Activated naive CD4-positive, alpha-beta T cell treated with anti-CD3 and anti-CD28 coated beads, Interleukin-2, amount 50 U/mL, for 72 hours (primary cell): ENCODE measurements around the gene ABCC8. TPM values are rescaled to one million over a fixed set of nuclear protein-coding genes. Genes with fewer than 3 reads are reported as not detected.
A peak's percentile ranks its signal among the peaks of the same experiment; 100 is the strongest.

ENCODE experiments used
- ATAC-seq, 2 donors: fragments of 150-1000 bp; cut with Tn5 transposase; 2 replicates each; pipeline ENCODE4 v1.10.0; 2021; ENCODE audit warnings: mild to moderate bottlenecking in 2 of 2, moderate library complexity in 2 of 2
- DNase-seq, 2 donors: peaks; one replicate each; pipeline ENCODE4 v3.0.0; 2021 to 2022; ENCODE audit warnings: low spot score in 2 of 2
- H3K27ac Mint-ChIP-seq, 2 donors: one replicate each; pipeline ENCODE4 v1.8.0; 2022; ENCODE audit warnings: mild to moderate bottlenecking in 2 of 2, mixed read lengths in 2 of 2
- H3K36me3 Mint-ChIP-seq, 2 donors: one replicate each; pipeline ENCODE4 v1.8.0; 2022; ENCODE audit warnings: mixed read lengths in 2 of 2
- H3K9me3 Mint-ChIP-seq, 2 donors: one replicate each; pipeline ENCODE4 v1.8.0; 2022; ENCODE audit warnings: mixed read lengths in 2 of 2
- total RNA-seq, 2 donors: library from RNA; stranded (reverse); gene quantifications; one replicate each; pipeline ENCODE4 v1.2.3, GENCODE V29; 2022

ABCC8 gene
- total RNA-seq, 2 donors from 2014 or later: not detected

DNA sequence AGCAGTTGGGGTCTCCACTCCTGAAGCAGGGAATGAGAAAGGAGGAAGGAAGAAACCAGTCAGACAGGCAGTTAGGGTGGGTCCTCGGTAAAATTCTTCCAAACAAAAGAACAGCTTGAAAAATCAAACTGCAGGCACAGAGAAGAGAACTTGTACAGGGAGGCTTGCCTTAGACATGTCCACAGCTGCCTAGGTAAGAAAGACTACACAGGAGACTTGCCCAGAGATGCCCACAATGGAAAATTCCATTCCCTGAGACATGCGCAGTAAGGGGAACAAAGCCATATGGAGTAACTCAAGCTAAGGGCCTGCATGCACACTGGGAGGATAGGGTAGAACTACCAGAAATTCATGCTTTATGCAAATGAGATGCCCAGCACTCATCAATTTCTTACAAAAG is 98.0 kb downstream of the ABCC8 start:
- H3K9me3 Mint-ChIP-seq: peaks cover 0 to 6% of the 10 kb centered on the region in 2 donors
- peaks cover 0 to 11% of the 10 kb centered on the region in 2 donors for H3K36me3 Mint-ChIP-seq
- ATAC-seq: peak in 1 of 2 donors; percentile 18
- H3K27ac Mint-ChIP-seq: peak overlapping the region in 1 of 2 donors; percentile 1
- no peak for DNase-seq

DNA sequence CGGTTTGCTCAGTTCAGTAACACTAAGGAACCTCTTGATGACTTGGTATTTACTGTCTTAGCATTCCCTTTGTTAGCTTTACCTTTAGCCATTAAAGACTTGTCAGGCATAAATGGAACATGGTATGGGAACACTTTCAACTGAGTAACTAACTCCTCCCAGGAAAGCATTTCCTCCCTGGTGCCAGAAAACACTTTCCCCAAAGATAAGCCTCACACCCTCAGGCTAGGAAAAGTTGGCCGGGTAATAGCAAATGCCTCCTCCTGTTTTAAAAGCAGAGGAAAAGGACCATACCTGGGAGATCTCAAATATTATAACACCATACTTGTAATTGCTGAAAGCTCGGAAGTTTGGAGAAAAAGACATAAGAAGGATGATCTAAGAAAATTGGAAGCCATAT is 100.2 kb downstream of the ABCC8 start:
- H3K27ac Mint-ChIP-seq: no peak overlapping the region
- H3K36me3 Mint-ChIP-seq: peaks cover 16 to 29% of the 10 kb centered on the region in 2 donors
- H3K9me3 Mint-ChIP-seq: peaks cover 14 to 16% of the 10 kb centered on the region in 2 donors
- DNase-seq: no peak
- no peak for ATAC-seq

DNA sequence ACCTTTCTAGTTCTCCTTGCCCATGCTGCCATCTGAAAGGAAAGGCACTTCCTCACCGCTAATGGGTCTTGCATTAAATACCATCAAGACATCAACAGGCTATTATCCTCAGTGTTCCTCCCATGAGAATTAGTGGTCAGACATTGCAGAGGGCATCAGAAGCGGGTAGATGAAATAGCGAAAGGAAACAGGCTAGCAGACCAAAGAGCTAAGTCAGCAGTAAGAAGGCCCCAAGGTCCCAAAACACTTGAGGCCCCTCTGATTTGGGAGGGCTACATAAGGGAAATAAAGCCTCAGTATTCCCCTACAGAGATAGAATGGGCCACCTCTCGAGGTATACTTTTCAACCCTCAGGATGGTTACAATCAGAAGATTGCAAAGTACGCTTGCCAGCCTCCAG is 101.1 kb downstream of the ABCC8 start:
- ATAC-seq (no peak), DNase-seq (no peak)
- Mint-ChIP-seq H3K36me3 (peaks cover 25 to 38% of the 10 kb centered on the region in 2 donors), H3K9me3 (peaks cover 23 to 25% of the 10 kb centered on the region in 2 donors), H3K27ac (peak overlapping the region in 1 of 2 donors; percentile 33)

DNA sequence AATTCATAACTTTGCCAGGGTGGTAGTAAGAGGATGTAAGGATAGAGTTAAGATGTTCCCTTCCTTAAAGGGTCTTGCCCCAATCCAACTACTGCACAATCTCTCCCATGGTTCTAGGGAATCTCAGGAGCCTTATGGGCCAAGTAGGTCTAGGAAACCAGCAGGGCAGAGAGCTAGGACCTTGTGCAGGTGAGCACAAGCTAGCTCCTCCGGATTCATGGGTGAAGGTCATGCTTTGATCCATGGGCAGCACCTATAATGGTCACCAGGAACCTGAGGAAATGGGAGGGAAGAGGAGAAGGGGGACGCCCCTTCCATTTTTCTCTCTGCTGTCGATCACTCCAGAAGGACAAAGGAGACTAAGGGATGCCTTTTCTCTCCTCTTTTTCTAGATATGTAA is 105.0 kb downstream of the ABCC8 start:
- Mint-ChIP-seq H3K9me3 (peaks cover 38% of the 10 kb centered on the region in 2 donors), H3K36me3 (peaks cover 53 to 71% of the 10 kb centered on the region in 2 donors), H3K27ac (no peak overlapping the region)
- ATAC-seq (no peak), DNase-seq (no peak)

DNA sequence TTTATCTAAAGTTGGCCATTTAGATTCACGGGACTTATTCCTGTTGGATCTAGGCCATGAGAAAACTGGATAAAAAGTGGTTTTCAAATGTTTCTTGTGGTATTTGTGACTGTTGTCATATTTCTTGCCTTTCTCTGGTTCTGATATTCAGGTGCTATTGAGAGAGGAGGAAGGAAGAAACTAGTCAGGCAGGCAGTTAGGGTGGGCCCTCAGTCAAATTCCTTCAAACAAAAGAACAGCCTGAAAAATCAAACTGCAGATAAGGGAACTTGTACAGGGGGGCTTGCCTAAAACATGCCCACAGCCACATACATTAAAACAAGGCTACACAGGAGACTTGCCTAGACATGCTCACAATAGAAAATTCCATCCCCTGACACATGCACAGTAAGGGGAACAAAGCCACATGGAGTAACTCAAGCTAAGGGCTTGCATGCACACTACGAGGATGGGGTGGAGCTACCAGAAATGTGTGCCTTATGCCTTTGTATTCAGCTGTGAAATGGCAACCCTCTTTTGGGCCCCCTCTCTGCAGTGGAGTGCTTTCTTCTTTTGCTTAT is 106.9 kb downstream of the ABCC8 start:
- H3K9me3 Mint-ChIP-seq: peaks cover 38% of the 10 kb centered on the region in 2 donors
- H3K36me3 Mint-ChIP-seq: peaks cover 53 to 72% of the 10 kb centered on the region in 2 donors
- no peak for DNase-seq
- H3K27ac Mint-ChIP-seq: no peak overlapping the region
- no peak for ATAC-seq

DNA sequence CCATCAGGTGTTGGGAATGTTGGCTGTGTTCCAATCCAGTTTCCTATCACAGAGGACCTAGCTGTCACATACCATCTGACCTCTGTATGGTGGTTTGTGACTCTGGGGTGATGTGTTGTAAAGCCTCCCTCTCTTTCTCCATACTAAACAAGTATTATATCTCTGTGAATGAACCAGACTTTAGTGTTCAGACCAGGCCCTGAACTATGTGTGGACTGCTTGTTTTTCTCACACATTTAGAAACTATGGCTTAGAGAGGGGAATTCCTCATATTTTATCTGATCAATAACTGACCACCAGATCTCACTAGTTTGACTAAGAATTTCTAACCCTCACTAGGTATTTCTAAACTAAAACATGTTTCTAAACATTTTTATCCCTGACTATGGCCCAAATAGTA is 107.6 kb downstream of the ABCC8 start:
- ATAC-seq (peak in 1 of 2 donors; percentile 64), DNase-seq (no peak)
- peaks cover 53 to 67% of the 10 kb centered on the region in 2 donors for H3K36me3 Mint-ChIP-seq
- H3K27ac Mint-ChIP-seq: no peak overlapping the region
- H3K9me3 Mint-ChIP-seq: peaks cover 38% of the 10 kb centered on the region in 2 donors

DNA sequence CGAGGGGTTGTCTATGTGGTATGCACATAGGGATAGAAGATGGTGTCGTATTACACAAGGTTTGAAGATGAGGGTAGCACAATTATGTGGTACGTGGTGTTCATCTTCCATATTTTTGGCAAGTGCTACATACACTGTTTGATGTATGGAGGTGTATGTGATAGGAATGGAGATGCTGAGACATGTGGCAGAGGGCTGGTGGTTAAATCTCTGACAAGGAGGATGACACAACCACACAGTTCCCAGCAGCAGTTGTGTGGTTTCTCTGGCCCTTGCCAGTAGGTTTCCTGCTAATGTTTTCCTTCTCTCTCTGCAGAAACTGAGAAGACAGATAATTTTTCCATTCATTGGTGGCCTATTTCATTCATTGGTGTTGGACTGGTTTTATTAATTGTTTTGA is 108.1 kb downstream of the ABCC8 start:
- H3K9me3 Mint-ChIP-seq: peaks cover 38% of the 10 kb centered on the region in 2 donors
- peaks cover 53 to 67% of the 10 kb centered on the region in 2 donors for H3K36me3 Mint-ChIP-seq
- no peak overlapping the region for H3K27ac Mint-ChIP-seq
- no peak for DNase-seq
- peak in 1 of 2 donors; percentile 84 for ATAC-seq

DNA sequence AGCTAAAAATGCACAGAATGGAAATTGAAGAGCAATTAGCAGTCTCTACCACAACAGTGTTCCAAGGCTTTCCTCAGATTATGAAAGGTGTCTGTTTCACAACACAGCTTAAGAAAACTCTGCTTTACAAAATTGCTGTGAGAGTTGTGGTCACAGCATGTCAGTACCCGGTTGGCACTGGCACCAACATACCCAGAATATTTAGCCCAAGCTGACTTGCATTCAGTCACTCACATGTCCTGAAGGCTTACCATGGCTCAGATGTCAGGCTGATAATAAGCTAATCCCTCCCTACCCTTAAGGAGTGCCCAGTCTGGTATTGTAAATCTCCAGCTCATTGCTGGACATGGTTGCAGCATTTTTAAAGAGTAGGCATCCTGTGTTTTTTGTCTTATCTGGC is 110.2 kb downstream of the ABCC8 start:
- H3K9me3 Mint-ChIP-seq: peaks cover 22 to 30% of the 10 kb centered on the region in 2 donors
- H3K36me3 Mint-ChIP-seq: peaks cover 37 to 52% of the 10 kb centered on the region in 2 donors
- ATAC-seq (no peak), DNase-seq (no peak)
- no peak overlapping the region for H3K27ac Mint-ChIP-seq

DNA sequence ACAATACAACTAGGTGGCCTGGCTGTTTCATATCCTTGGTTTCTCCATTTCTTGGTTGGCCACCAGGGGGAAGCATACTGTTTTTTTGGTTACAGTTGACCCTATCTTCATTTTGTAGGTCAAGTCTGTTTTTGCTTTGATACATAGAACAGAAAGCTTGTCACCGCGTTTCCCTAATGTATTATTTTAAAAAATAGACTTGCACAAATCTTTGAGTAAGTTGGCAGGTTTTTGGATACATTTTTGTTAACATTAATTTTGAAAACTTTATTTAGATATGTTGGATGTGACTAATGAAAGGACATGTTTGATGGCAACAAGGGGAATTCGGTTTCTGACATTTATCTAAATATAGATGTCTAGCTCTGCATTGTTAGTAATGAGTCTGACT is 122.0 kb downstream of the ABCC8 start:
- ATAC-seq (no peak), DNase-seq (peak in 1 of 2 donors; percentile 74)
- Mint-ChIP-seq H3K27ac (peak overlapping the region; percentile 70 to 73), H3K36me3 (peaks cover 0 to 7% of the 10 kb centered on the region in 2 donors), H3K9me3 (no peaks in the 10 kb centered on the region)

DNA sequence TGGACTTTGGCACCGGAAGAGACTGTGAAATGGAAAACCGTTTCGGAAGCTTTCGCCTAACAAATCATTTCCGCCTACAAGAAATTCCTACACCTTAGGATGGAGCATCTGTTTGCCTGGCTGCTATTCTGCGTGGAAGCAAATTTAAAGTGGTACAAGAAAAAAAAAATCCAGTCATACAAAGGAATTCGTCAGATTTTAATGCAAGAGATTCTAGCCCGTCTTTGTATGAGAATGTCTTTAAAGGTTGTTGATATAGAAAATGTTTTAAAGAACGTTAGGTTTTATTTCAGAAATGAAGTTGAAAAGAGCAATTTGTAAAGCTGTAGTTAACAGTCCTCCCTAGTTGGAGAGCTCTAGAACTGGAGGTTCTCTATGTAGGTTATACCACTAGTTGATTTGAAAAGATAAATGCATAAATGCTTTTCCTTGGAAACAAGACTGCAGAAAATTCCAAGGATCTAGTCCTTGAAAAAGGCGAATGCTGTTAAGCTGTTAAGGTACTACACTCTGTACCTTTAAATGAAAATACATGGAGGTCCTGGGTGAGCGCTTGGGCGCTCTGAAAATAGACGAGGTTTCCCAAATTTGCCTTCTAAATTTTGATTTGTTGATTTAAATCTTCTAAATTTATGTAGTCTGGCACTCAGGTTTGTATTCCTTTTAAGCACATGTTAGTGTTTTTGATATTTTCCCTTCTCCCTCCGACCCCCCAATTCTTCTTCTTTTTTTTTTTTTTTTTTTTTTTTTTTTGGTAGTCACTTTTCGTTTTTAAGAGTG is 122.6 kb downstream of the ABCC8 start:
- ATAC-seq: no peak
- no peak for DNase-seq
- Mint-ChIP-seq H3K27ac (peak overlapping the region; percentile 70 to 73), H3K36me3 (peaks cover 0 to 7% of the 10 kb centered on the region in 2 donors), H3K9me3 (no peaks in the 10 kb centered on the region)

DNA sequence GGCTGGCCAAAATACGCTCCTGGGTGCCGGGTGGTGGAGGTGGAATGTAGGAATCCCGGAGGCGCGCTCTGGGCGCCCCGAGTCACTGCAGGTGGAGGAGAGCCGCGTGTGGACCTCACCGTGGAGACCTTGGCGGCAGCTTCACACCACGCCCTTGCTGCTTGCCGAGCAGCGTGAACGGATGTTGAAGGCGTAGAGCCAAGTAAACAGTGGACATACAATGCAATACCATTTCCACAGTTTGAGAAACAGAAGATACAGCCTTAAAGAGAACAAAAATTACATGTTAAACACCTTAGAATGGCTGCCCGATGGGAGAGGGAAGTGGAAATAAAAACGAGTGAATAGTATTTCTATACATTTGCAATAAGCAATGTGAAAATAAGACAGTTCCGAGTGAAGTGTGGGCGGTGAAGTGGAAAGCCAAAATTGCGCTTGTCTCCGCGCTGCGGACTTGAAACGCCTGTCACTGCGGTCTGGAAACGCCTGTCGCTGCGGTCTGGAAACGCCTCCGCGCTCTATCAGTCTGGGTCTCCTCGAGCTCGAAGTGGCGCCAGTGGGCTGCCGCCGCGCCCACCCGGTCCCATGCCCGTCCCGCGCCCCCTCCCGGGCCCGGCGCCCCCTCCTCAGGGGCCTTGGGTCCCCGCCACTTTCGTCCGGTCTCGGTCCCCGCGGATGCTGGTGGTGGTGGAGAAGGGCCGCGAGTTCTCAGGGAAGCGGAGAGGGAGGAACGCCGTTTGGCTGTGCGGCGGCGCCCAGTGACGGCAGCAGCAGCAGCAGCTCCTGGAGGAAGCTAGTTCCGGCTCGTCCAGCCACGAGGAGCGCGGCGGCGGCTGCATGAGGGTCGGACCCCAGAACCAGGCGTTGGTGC is 123.5 kb downstream of the ABCC8 start:
- Mint-ChIP-seq H3K9me3 (no peaks in the 10 kb centered on the region), H3K27ac (peak overlapping the region; percentile 70 to 72), H3K36me3 (peaks cover 0 to 7% of the 10 kb centered on the region in 2 donors)
- ATAC-seq (peak; percentile 53 to 65), DNase-seq (peak; percentile 42 to 80)

DNA sequence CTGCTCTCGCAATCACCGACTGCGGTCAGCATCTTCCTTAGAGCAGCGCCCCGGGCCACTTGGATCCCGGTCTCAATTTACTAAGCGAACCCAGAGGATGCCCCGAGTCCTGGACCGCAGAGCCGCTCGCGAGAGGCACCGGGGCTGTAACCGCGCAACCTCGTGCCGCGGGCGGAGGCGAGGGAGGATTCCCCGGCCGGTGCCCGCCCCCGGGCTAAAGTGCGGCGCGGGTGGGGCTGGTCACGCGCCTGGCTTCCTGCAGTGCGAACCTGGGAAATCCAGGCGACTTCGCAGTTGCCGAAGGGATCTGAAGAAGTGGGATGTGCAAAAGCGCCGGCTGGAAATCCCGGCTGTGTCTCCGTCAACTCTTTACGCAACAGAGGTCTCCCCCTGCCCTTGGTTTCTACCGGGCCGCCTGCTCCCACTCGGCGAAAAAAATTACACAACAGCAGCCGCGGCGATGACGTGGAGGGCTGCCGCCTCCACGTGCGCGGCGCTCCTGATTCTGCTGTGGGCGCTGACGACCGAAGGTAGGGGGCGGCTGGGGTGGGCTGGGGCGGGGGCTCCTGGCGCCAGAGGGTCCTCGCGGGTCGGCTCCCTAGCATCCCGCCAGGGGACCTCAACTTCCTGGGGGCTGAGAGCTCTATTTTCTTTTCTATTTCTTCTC is 125.0 kb downstream of the ABCC8 start, which contains the start of gene NCR3LG1:
Gene NCR3LG1 (plus strand): TSS at position 291 of the 667 bp plus-strand sequence. CDS start 170 bp downstream, at position 461.
- ATAC-seq (peak; percentile 50 to 55), DNase-seq (peak; percentile 37 to 74)
- peaks cover 0 to 7% of the 10 kb centered on the region in 2 donors for H3K36me3 Mint-ChIP-seq
- no peaks in the 10 kb centered on the region for H3K9me3 Mint-ChIP-seq
- peak within 1 kb of the TSS; percentile 59 to 70 for H3K27ac Mint-ChIP-seq

DNA sequence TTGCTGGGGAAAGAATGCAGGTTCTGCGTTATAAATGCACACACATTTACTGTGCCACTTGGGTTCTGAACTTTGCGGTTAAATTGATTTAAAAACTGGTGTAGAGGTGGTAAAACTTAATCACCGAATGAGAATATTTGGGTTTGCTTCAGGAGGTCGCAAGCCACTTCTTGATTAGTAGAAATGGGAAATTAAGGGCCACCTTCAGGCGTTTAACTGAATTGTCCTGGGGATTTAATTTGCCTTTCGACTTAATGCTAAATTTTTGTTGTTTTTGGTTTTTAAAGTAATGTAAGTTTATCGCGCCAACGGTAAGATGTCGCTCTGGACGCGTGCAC is 125.5 kb downstream of the ABCC8 start:
- Mint-ChIP-seq H3K36me3 (peaks cover 0 to 7% of the 10 kb centered on the region in 2 donors), H3K9me3 (no peaks in the 10 kb centered on the region), H3K27ac (peak overlapping the region in 1 of 2 donors; percentile 70)
- DNase-seq (no peak), ATAC-seq (no peak)

DNA sequence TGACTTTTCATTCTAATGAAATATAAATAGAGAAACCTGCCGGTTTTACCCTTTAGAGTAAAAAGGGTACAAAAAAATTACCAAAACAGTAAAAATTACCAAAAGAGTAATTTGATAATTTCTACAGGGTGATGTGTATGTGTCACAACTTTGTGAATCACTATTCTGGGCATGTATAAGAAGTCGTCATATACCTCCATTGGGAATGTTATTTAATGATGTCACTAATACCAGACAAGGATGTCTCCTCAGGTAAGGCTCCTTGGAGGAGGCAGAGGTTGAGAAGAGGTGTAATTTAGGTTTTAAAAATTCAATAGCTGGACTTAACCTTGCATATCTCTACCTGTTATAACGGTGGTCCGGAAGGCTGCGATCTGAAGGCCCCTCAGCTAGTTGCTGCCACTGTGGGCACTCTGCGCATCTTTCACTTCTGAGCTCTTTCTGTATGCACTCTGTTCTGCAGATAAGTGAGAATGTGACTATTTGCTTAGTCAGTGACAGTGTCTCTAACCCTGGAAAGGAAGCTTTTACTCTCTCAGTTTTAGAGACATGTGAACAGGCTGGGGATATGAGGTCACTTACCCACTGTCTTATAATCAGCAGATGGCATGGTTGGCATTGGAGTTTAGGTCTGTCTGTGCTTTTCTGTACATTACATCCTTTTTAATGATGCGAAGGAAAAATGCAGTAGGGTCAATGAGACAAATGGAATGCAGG is 126.0 kb downstream of the ABCC8 start:
- Mint-ChIP-seq H3K36me3 (peaks cover 0 to 7% of the 10 kb centered on the region in 2 donors), H3K27ac (peak overlapping the region in 1 of 2 donors; percentile 70), H3K9me3 (no peaks in the 10 kb centered on the region)
- ATAC-seq (peak; percentile 49 to 63), DNase-seq (no peak)

DNA sequence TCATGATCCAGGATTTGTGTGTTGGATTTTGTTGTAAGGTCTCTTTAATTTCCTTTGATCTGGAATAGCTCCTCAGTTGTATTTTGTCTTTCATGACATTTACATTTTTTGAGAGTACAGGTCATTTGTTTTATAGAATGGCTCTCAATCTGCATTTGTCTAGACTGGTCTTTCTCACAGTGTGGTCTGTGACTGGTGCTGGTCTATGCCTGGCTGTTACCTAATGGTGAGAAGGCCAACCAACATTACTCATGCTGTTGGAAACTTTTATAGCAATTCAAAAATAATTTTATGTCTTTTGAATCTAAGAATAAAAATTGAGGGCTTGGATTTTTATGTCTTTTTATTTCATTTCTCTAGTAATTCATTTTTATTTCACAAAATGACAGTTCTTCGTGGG is 129.0 kb downstream of the ABCC8 start:
- Mint-ChIP-seq H3K36me3 (peaks cover 0 to 3% of the 10 kb centered on the region in 2 donors), H3K9me3 (no peaks in the 10 kb centered on the region), H3K27ac (no peak overlapping the region)
- no peak for ATAC-seq
- no peak for DNase-seq

DNA sequence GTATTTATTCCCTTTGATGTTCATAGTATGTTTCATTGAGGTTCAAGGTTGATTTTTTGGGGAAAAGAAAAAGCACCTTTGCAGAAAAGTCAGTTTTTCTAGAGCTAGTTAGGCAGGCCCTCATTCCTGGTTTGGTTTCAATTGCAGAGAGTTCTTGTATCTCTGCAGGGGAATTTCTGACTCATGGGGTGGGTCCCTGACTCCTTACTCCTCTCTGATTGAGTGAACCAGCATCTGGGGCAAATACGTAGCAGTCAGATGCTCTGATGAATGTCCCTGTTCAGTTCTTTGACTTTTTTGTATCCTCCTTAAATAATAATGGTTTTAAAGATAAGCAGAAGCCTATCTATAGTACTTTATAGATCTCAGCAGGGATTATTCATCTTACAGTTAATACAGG is 132.7 kb downstream of the ABCC8 start:
- Mint-ChIP-seq H3K27ac (peak overlapping the region; percentile 47 to 61), H3K9me3 (no peaks in the 10 kb centered on the region), H3K36me3 (no peaks in the 10 kb centered on the region)
- DNase-seq: peak in 1 of 2 donors; percentile 50
- peak; percentile 100 for ATAC-seq
